Nucleus accumbens (tissue), 56 donors: ENCODE data around the gene PRAMEF27.
"Not testable (repeated sequence)": the region's sequence is repeated elsewhere in the genome, so short reads cannot be mapped to it uniquely, and the experiment has no call there.

Source experiments
- DNase-seq, 56 donors: peaks; one replicate each; lab custom pipeline; 2025; lab: John Stamatoyannopoulos, UW

The PRAMEF27 gene

GRCh38 chr1:13056475-13056874 lies at the start of gene PRAMEF27:
TSS of gene PRAMEF27 (minus strand) at chr1:13056575. CDS start at chr1:13053659, 2,916 bp downstream.
- not testable (repeated sequence) for DNase-seq

- DNase-seq = not testable (repeated sequence)
Observed at GRCh38 chr1:13070474-13070873, 14.1 kb upstream of the PRAMEF27 start, which contains the start of gene PRAMEF25. TSS of gene PRAMEF25 (plus strand) at chr1:13070774. CDS start at chr1:13073694, 2,920 bp downstream.

GRCh38 chr1:13019846-13020245 lies 36.5 kb downstream of the PRAMEF27 start:
- not testable (repeated sequence) for DNase-seq

- not testable (repeated sequence) for DNase-seq
Observed at GRCh38 chr1:13011932-13012331, 44.4 kb downstream of the PRAMEF27 start.

- DNase-seq = not testable (repeated sequence)
Observed at GRCh38 chr1:13009348-13009747, 47.0 kb downstream of the PRAMEF27 start.

- DNase-seq = not testable (repeated sequence)
Observed at GRCh38 chr1:13005732-13006131, 50.6 kb downstream of the PRAMEF27 start.
